ENCODE measurements around the gene TMEM179.

The TMEM179 gene

DNA sequence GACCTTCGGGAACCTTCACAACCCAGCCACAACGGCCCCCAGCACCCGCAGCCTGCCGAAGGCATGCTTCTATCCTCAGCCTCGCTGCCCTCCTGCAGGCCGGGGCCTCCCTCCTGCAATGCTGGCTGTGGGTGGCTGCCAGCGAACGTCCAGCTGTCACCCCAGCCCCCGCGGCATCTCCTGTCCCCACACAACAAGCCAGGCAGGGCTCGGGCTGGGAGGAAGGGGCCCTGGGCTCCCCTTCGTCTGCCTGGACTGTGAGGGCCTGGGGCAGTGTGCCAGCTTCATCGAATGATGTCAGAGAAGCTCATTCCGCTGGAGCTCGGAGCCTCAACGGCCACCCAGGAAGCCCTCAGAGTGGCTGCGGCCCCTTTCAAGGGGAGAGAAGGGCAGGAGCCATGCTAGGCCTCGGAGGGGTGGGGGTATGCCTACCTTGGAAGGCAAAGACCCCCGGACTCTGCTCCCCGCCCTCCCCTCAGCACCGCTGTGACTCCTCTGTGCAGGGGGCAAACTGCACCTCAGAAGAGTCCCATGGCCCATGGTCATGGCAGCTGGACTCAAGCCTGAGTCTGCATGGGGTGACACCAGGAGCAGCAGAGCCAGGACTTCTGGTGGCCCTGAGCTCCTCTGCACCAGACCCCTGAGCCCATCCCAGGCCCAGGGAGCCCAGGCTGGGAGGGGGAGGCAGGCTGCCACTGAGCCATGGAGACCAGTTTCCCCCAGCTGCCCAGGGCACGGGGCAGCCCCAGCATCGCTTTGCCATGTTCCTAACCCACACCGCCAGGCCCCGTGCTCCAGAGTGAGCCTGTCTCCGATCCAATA, 49.8 kb downstream of the TMEM179 start:
- no peak for DNase-seq (ENCODE audit: low read depth)

DNA sequence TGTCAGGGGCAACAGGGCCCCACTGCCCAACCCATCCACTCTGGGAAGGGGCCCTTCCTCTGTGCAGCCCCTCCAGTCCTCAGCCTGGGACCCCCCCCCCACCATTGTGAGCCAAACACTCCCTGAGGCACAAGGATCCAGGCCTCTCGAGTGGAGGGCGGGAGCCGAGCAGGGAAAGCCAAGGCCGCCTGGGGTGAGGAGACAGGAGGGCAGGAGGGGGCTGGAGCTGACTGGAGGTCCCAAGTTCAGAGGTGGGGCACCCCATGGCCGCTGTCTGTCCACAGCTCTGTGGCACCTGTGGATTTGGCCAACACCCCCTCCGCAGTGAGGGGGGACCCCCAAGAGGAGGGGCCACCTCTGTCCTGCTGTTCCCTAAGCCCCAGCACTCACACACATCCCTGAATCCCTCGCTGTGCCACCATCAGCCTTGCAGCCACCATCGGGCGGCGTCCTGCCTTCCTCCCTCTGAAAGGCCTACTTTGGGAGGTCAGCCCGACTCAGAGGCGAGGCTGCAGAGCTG, 50.4 kb downstream of the TMEM179 start:
- DNase-seq (ENCODE audit: low read depth) = no peak

DNA sequence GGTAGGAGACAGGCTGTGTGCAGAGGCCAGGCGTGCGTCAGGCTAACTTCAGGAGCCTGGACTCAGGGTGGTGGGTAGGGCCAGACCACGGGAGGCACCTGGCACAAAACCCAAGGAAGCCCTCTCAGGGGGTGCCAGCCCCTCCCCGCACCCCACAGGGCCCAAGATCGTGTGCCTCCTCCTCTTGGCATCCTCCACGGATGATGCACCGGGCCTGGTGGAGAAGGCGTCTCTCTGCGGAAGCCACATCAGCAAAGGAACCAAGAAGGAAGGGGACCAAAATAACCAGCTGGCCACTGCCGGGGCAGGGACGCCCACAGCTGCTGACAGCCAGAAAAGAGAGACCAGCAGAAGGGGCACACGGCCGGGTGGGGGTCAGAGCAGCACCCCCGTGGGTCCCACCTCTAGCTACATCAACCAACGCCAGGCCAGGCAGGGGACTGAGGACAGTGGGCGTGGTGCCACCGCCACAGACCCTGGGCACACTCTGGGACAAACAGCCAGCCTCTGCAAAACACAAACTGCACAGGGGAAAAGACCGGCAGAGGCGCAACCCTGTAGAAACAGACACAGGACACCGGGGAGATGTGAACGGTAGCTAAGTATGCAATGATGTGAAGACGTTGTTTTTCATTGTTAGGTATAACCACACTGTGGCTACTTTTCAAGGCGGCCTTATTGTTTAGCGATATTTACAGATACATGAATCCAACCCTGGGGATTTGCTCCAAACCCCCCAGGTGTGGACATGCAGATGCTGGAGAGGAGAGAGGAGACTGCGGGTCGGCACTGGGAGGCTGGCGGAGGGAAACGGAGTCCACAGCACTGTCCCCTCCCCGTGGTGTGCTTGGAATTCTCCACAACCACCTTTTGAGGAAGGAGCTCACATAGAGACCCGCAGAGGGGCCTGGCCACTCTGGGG, 51.1 kb downstream of the TMEM179 start:
- no peak for DNase-seq (ENCODE audit: low read depth)

DNA sequence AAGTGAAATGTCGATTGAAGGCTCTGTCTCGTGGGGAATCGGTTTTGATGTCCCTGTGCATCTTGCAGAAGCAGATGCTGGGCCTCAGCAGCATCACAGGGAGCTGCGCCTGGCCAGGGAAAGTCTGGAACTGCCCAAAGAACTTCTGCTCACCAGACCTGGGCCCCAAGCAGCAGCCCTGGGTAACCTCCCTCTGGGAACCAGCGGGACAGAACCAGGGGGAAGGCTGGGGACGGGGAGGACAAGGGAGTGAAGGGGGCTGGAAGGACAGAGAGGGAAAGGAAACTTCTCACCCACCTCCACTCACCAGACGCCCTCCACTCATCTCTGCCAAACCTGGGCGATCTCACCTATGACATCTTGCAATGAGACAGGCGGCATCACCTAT, 51.8 kb downstream of the TMEM179 start:
- DNase-seq (ENCODE audit: low read depth) = no peak

DNA sequence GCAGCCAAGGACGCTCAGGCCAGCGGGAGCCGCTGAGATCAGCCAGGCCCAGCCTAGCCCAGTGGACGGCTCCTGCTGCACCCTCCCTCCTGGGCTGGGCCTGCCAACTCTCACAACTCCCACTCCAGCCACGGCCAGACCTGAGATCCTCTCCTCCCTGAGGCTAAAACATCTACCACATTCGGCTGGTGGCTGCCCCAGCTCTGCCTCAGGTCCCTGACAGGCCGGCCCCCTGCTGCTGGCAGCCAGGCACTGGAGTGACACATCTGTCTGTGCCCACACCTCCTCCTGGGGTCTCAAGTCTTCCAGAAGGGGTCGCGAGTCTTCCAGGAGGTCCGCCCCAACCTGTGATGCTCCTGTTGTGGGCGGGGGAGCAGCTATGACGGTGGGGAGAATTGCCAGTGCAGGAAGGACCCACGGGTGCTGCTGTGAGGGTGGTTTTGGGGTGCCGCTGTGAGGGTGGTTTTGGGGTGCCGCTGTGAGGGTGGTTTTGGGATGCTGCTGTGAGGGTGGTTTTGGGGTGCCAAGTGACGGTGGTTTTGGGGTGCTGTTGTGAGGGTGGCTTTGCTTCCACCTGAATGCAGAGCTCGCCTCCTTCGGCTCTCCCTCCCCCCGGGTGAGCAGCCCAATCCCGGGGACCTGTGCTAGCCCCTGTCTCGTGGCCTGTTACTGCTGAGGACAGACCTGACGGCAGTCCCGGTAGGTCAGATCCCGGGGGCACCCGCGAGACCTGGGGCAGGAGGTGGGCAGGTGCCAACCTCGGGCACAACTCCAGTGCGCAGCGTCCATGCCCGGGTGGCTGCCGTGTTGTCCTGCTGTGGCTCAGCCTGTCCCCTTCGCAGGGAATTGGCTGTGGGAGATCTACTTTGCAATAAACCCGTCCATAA, 52.5 kb downstream of the TMEM179 start:
- no peak for DNase-seq (ENCODE audit: low read depth)

DNA sequence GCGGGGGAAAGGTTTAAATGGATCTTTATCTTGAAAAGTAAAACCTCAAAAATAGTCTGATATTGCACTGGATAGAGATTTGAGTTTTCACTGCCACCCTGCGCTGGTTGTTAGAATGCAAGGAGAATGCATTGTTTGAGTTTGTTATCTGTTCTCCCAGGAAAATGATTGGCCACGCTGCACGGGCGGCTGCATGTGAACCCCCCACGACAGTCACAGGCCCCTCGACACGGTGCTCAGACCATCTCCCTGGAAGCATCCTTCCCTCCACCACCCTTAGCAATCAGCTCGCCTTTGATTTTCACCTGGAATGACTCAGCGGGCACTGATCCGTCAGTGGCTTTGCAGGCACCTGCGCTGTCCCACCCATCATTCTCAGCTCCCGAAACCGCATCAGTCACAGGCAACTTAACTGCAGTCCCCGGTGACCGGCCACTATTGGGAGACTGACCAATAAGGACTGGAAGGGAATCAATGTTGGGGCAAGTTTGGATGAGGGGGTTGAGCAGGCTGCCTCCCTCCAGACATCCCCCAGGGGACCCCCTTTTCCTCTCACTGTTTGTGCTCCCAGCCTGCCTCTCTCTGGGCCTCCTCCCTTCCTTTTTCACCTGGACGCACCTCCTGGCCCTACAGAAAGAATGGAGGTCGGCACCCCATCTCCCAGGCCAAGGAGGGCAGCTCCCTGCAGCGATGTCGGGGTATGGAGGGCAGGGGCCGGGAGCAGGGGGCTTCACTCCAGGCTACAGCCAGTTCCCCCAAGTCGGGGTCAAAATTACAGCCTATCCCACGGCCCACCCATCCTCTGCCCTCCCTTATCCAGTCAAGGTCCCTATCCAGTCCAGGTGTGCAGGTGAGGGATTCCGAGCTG, 53.5 kb downstream of the TMEM179 start:
- DNase-seq (ENCODE audit: low read depth) = no peak

DNA sequence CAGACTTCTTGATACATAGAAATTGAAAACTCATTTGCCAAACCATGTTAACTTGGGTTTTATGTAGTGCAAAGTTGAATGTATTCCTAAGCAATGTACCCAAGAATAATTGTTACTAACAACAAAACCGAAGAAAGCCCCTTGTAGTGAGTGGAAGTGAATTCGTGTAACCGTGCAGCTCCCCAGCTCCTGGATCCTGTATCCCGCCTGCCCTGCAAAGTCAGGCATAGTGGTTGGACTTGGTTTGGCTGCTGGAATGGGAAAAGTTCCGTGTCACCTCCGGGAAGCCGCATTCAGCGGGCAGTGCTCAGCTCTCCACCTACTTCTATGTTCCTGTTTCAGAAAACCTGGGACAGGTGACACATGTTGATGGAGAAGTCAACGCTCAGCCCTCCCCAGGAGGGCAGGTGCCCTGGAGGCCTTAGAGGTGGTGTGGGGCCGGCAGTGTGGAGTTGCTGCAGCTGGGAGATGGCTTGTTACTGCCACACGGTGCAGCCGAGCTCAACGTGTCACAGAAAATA, 54.2 kb downstream of the TMEM179 start:
- DNase-seq (ENCODE audit: low read depth) = no peak

DNA sequence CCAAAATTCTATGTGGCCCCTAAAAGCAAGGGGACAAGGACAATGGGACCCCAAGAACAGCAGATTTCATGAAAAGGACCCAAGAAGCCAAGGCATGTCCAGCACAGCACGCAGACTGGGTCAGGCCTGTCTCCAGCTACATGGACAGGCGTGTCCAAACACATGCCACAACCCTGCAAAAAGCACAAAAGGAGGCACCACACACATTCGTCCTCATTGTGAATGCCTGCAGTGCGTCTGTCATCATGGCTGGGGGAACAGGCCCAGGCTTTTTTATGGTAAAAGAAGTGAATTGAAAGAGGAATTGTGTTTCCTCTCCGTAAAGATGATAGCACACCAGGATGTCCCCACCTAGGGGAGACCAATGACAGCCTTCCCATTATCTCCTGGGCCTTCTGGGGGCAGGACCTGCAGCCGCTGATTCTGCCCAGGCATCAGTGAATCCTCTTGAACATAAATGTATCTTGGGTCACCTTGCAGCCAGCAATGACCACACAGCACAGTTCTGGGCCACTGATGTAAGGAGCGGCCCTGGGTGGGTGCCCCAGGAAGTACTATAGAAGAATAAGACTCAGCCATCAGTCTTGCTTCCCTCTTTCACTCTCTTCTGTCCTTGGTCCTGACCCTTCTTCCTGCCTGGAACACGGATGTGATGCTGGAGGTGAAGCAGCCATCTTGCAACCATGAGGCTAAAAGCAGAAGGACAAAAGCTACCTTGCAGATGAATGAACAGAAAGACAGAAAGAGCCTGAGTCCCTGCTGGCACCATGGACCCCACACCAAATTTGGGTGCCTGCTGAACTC, 54.8 kb downstream of the TMEM179 start:
- DNase-seq (ENCODE audit: low read depth) = no peak

DNA sequence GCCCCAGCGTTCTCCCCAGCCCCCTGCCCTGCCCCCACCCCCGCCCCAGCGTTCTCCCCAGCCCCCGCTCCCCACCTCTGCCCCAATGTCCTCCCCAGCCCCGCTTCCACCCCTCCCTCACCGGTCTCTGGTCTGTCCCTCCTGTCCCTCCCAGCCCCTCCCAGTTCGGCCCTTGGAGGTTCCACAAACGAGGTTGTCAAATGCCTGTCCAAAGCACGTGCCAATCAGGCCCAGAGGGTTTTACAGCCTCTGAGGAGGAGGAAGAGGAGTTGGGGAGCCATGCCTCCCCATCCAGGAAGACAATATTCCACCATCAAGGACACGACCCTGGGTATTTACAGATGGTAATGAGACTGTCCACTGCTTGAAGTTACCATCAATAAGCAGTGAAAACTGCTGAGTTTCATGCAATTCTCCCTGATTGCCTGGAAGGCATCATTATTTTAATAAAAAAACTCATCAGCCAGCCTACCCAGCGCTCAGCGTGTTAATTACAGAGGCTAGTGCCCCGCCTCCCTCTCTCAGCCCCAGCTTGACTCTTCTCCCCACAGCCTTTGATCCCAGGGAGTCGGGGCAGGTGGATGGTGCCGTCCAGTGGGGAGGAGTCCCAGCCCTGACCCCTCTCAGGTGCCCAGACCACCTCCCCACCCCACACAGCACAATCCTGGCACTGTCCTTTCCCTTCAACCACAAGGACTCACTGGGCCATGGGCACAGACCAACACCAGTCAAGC, 55.6 kb downstream of the TMEM179 start:
- DNase-seq (ENCODE audit: low read depth) = no peak

DNA sequence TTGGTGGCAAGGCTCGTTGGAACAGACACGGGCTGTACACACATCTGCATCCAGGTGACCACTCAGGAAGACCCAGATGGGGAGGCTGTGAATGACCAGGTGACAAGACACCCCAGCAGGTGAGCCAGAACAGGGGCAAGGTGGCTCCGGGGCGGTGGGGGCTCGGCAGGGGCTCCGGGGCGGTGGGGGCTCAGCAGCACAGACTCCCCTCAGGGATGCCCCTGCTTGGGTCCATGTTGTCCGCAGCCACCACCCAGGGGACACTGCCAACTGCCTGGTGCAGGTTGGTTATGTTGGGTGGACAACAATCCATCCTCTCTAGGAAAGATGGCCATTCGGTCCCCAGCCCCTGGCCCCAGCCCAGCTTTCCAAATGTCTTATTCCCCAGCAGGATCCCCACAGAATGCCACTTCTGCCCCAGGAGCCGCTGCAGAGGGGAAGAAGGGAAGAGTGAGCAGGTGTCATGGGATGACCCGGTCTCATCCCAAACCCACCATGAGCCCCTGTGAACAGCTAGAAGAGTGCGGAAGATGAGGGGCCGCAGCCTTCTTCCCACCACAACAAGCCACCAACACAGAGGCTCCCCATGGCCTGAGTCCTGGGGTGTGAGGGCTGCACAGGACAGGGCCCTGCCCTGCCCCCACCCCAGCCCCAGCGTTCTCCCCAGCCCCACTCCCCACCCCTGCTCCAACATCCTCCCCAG, 56.4 kb downstream of the TMEM179 start:
- DNase-seq (ENCODE audit: low read depth) = no peak

DNA sequence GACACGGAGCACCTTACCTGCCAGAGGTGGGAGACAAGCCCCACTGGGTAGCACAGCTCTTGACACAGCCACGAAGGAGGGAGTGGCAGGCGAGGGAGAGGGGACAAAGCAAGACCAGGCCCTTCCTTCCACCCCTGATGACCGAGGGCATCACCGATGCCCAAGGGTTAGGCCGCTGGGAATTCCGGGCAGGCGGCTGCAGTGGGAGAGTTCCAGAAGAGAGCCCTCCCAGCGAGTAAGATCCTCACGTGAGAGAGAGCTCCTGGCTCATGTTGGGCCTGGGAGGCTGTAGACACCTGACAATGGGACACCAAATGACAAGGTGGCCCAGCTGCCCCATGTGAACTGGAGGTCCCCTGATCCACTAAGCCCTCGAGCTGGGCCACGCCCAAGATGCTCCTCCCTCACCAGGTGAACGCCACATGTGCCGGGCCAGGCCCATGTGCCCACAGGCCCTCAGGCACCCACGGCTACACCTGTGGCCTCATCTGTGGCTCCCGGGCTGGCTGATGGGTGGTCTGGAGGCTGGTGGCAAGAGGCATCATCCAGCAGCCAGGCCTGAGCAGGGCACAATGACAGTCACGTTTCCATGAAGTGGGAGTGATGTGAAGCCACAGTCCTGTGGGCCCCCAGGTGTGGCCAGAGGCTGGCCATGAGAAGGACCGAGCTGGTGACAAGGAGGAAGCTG, 57.1 kb downstream of the TMEM179 start:
- no peak for DNase-seq (ENCODE audit: low read depth)

DNA sequence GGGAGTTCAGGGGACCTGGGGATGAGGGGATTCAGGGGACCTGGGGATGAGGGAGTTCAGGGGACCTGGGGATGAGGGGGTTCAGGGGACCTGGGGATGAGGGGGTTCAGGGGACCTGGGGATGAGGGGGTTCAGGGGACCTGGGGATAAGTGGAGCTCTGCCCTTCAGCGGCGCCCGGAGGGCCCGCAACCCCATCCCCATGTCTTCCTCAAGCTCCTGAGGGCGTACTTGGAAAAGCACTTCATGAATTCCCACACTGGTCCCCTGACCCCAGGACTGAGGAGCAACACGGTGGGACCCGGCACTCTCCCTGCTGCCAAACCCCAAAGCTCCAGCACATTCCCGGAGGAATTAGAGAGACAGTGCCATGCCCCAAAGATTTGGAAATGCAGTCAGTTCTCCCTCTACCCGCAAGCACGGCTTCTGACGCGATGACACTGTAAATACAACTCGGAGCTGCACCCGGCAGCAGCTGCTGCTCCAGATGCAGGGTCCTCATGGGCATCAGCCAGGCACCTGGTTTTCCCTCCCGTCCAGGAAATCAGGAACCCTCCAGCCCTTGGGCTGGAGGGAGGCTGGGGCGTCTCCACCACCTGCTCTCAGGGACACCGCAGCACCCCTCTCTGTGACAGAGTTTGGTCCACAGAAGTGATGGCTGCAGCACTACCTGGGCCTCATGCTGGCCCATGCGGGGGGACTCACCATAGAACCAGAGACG, 57.8 kb downstream of the TMEM179 start:
- DNase-seq (ENCODE audit: low read depth) = no peak

DNA sequence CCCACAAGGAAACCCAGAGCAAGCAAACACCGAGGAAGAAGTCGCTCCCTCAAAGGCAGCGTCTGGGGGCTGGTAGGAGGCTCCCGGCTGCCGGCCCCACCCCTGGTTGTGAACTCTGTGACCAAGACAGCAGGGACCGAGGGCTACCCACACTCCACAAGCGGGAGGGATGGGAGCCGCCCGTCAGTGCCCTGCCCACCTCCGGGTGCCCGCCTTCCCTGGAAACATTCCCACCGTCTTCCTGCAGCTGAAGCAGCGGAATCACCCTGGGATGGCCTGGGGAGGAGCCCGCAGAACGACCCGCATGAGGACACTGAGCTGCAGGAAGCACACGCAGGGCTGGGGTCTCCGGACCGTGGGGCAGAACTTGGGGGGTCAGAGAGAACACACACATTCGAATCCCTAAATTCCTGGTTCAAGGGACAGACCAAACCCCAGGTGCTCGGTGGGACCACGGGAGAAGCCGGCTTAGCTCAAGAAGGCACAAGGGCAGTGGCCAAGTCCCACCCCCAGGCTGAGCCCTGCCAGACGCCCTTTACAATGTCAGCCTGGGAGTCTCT, 58.5 kb downstream of the TMEM179 start:
- DNase-seq (ENCODE audit: low read depth) = no peak

DNA sequence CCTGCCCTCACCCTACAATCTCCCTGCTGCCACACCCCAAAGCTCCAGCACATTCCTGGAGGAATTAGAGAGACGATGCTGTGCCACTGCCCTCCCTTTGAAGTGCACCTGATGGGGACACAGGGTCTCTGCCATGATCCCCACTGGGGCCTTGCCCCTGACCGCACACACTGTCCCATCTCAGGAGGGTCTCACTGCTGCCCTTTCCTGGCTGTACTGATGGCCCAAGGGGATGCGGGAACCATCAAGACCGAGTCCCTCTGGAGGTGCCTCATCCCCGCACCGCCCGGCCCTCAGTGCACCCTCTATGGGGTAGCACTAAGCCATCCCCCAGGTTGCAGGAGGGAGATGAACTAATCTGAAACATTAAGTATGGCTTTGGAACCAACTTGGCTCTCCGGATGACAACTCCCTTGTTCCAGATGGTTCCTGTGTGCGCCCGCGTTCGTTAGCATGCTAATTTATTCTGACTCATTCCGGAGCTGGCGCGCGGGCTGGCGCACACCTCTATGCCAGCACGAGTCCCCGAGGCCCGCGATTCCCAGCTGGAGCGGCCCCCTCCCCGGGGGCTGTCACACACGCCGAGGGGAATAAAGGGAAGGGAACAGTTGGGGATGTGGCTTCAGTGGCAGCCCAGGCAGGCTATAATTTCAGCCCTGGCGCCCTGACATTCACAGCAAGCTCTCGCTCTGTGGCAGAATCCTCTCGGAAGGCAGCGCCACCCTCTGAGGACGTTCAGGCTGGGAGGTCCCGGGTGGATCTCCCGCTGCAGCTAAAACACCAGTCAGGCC, 59.2 kb downstream of the TMEM179 start:
- DNase-seq (ENCODE audit: low read depth) = no peak

DNA sequence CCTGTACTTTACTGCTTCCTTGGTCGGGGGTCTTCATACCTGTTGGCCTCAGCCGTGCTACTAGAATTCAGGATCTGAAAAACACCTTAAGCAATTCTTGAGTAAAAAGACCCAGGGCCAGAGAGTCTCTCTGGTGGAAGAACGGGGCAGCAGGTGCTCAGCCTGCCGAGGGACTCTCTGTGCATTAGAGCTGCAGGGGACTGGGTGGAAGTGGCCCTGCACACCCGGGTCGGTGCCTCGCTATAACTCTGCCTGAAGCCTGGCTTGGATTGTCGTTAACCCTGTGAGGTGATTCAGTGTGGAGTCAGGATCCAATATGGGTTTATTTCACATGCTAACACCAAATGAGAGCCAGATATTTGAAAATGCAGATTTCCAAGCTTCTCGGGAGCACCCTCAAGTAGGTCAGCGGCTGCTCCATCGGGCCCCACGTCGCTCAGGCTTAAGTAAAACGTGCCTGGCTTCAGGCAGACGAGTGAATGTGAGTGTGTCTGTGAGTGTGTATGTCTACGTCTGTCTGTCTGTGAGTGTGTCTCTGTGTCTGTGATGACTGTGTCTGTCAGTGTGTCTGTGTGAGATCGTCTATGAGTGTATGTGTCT, 60.1 kb downstream of the TMEM179 start:
- DNase-seq (ENCODE audit: low read depth) = no peak

Data from activated T-cell treated with anti-CD3 and anti-CD28 coated beads for 48 hours (primary cell).